ENCODE data around the gene SCGB2A2. TPM values are rescaled to one million over a fixed set of nuclear protein-coding genes. Genes with fewer than 3 reads are reported as not detected.

SCGB2A2 gene
- total and polyA plus RNA-seq, 9 of the 15 experiments (the other 6 are each of a cell fraction or from before 2014, with no cell fraction given), result not detected

DNA sequence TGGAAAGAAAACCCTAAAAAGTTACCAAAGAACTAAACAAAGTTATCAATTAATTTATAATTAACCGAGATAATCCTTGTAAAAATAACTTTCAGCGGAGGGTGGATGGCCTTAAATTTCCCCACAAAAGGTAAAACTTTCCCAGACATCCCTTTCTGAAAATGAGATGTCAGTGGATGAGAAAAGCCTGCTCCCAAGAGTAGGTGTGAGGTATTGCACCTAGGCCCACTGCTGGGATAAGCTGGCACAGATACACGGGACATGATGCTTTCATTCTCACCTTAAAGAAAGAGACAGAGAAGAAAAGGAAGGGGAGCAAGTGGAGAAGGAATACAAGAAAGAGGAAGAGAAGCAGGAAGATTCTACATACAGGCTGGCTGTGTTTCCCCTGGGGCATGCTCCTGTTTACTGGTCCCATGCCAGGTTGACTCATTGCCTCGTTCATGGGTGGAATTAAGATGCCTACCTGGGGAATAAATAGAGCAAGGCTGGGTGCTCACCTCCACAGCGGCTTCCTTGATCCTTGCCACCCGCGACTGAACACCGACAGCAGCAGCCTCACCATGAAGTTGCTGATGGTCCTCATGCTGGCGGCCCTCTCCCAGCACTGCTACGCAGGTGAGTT is at the start of gene SCGB2A2 (continued):
- peak in 1 of 2 experiments; percentile 17; a peak in 1 of 4 replicates for TF ChIP-seq RAD21 (CRISPR knock-in tag; conservative IDR thresholded peaks at IDR 0.05 in 1 of 2, IDR thresholded peaks at IDR 0.05 in 1 of 2)
- TF ChIP-seq, protein P1, sequence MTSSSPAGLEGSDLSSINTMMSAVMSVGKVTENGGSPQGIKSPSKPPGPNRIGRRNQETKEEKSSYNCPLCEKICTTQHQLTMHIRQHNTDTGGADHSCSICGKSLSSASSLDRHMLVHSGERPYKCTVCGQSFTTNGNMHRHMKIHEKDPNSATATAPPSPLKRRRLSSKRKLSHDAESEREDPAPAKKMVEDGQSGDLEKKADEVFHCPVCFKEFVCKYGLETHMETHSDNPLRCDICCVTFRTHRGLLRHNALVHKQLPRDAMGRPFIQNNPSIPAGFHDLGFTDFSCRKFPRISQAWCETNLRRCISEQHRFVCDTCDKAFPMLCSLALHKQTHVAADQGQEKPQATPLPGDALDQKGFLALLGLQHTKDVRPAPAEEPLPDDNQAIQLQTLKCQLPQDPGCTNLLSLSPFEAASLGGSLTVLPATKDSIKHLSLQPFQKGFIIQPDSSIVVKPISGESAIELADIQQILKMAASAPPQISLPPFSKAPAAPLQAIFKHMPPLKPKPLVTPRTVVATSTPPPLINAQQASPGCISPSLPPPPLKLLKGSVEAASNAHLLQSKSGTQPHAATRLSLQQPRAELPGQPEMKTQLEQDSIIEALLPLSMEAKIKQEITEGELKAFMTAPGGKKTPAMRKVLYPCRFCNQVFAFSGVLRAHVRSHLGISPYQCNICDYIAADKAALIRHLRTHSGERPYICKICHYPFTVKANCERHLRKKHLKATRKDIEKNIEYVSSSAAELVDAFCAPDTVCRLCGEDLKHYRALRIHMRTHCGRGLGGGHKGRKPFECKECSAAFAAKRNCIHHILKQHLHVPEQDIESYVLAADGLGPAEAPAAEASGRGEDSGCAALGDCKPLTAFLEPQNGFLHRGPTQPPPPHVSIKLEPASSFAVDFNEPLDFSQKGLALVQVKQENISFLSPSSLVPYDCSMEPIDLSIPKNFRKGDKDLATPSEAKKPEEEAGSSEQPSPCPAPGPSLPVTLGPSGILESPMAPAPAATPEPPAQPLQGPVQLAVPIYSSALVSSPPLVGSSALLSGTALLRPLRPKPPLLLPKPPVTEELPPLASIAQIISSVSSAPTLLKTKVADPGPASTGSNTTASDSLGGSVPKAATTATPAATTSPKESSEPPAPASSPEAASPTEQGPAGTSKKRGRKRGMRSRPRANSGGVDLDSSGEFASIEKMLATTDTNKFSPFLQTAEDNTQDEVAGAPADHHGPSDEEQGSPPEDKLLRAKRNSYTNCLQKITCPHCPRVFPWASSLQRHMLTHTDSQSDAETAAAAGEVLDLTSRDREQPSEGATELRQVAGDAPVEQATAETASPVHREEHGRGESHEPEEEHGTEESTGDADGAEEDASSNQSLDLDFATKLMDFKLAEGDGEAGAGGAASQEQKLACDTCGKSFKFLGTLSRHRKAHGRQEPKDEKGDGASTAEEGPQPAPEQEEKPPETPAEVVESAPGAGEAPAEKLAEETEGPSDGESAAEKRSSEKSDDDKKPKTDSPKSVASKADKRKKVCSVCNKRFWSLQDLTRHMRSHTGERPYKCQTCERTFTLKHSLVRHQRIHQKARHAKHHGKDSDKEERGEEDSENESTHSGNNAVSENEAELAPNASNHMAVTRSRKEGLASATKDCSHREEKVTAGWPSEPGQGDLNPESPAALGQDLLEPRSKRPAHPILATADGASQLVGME (CRISPR knock-in tag; IDR thresholded peaks at IDR 0.05), result no peak

DNA sequence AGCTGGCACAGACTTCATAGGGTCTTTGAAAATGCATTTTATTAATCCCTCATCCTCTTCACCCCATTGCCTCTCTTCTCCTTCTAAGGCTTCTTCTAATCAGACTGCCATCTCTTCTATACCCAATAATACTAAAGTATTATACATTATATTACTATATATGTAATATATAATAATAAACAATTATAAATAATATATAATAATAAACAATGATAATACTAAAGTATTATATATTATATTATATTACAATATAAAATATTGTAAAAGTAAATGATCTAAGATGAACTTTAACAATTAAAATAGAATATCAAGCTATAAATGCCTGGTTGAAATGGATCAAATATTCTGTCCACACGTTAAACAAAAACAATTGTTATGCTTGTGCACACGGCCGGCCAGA is 48.5 kb upstream of the SCGB2A2 start:
- no peak overlapping the region for H3K27ac ChIP-seq (ENCODE audit: extremely low read depth, low read depth, low read length)
- no peak overlapping the region for H3K9ac ChIP-seq (ENCODE audit: insufficient read depth in 1 of 2, low read depth in 2 of 2, low read length in 2 of 2)
- H2AFZ ChIP-seq (ENCODE audit: low read depth, low read length), result no peak overlapping the region
- TF ChIP-seq OTX1 (CRISPR knock-in tag; IDR thresholded peaks at IDR 0.05) (no peak), ZKSCAN1 (IDR thresholded peaks at IDR 0.05; ENCODE audit: low read depth, low read length) (no peak), TOE1 (IDR thresholded peaks at IDR 0.05; ENCODE audit: borderline replicate concordance) (no peak), TOE1 (CRISPR knock-in tag; IDR thresholded peaks at IDR 0.05; ENCODE audit: borderline replicate concordance, low read depth) (no peak), ZNF507 (tag; conservative IDR thresholded peaks at IDR 0.05) (no peak), POLR2B (IDR thresholded peaks at IDR 0.05; ENCODE audit: low read depth, partially characterized antibody) (no peak), PTTG1 (tag; IDR thresholded peaks at IDR 0.05; ENCODE audit: low read depth) (no peak), ZNF282 (CRISPR knock-in tag; IDR thresholded peaks at IDR 0.05) (no peak), SUPT5H (IDR thresholded peaks at IDR 0.05) (no peak)
- TF ChIP-seq, protein P2, sequence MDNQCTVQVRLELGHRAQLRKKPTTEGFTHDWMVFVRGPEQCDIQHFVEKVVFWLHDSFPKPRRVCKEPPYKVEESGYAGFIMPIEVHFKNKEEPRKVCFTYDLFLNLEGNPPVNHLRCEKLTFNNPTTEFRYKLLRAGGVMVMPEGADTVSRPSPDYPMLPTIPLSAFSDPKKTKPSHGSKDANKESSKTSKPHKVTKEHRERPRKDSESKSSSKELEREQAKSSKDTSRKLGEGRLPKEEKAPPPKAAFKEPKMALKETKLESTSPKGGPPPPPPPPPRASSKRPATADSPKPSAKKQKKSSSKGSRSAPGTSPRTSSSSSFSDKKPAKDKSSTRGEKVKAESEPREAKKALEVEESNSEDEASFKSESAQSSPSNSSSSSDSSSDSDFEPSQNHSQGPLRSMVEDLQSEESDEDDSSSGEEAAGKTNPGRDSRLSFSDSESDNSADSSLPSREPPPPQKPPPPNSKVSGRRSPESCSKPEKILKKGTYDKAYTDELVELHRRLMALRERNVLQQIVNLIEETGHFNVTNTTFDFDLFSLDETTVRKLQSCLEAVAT (IDR thresholded peaks at IDR 0.05), result no peak
- TF ChIP-seq, protein P3, sequence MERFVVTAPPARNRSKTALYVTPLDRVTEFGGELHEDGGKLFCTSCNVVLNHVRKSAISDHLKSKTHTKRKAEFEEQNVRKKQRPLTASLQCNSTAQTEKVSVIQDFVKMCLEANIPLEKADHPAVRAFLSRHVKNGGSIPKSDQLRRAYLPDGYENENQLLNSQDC (CRISPR knock-in tag; IDR thresholded peaks at IDR 0.05), result no peak
- ATAC-seq (no peak), FAIRE-seq (no peak), DNase-seq (ENCODE audit: extremely low read depth in 1 of 4, low spot score in 3 of 4) (no peak)
- no peak overlapping the region for H3K4me2 ChIP-seq (ENCODE audit: insufficient read depth, low read length)
- H3K9me1 ChIP-seq (ENCODE audit: control insufficient read depth, insufficient read depth, low read length), result no peaks in the 10 kb centered on the region
- peaks cover 4% of the 10 kb centered on the region; the same call in 1 of the 2 replicates for H3K9me3 ChIP-seq (replicated peaks; ENCODE audit: control insufficient read depth, insufficient read depth, low read depth, low read length)
- ChIA-PET CTCF (ENCODE audit: low intra/inter-chr PET ratio) (interaction anchor here (0.6 kb wide), 1 partner anchor 15 kb away, joined by 3 read pairs; no protein-coding TSS in a partner anchor), POLR2A (no interaction called here)
- 0% methylated on average over 3 of the region's 3 CpGs for WGBS (ENCODE audit: insufficient coverage, low coverage, missing lambda C conversion rate)
- no peak overlapping the region for H3K4me3 ChIP-seq
- no TSS peak for BruUV-seq (replicated peaks)
- peaks cover 0 to 4% of the 10 kb centered on the region in 2 experiments; a peak in 2 of 5 replicates for H3K27me3 ChIP-seq (ENCODE audit: control insufficient read depth in 2 of 2, insufficient read depth in 2 of 2, low read length in 2 of 2)
- H3K79me2 ChIP-seq (ENCODE audit: control insufficient read depth, insufficient read depth, low read length), result no peaks in the 10 kb centered on the region
- no peaks in the 10 kb centered on the region for H3K36me3 ChIP-seq (ENCODE audit: control insufficient read depth, insufficient read depth, low read length)
- in situ Hi-C loops (cut with MboI), result no loop called here
- H4K20me1 ChIP-seq (replicated peaks; ENCODE audit: control insufficient read depth, insufficient read depth, low read length), result no peaks in the 10 kb centered on the region
- H3K4me1 ChIP-seq (replicated peaks in 1 of 2; ENCODE audit: control insufficient read depth in 2 of 2, insufficient read depth in 2 of 2, low read length in 2 of 2), result no peaks in the 10 kb centered on the region
- intact Hi-C loops (cut with micrococcal nuclease), result no loop called here

Measured in K562 (cell line).